ENCODE measurements around the gene TGFBR3L. TPM values are rescaled to one million over a fixed set of nuclear protein-coding genes. Genes with fewer than 3 reads are reported as not detected.

The TGFBR3L gene
- total and polyA plus RNA-seq, 2 of the 13 experiments (the other 11 are each of a cell fraction or from before 2014, with no cell fraction given) = 0.20 to 1.0 TPM

- Histone ChIP-seq H4K20me1 (ENCODE audit: insufficient read depth, low read length) (peaks cover 13% of the 10 kb centered on the region; the same call in 1 of the 2 replicates), H3K4me3 (replicated peaks in 1 of 3; ENCODE audit: insufficient read depth in 1 of 3, low read depth in 2 of 3, low read length in 3 of 3) (no peak overlapping the region), H3K9me3 (ENCODE audit: low read length) (no peaks in the 10 kb centered on the region), H3K4me1 (ENCODE audit: insufficient read depth, low read length) (peaks cover 21% of the 10 kb centered on the region), H3K36me3 (replicated peaks in 1 of 2; ENCODE audit: control insufficient read depth in 1 of 2, insufficient read depth in 2 of 2, low read length in 2 of 2) (peaks cover 4 to 28% of the 10 kb centered on the region in 2 experiments; a peak in 4 of 5 replicates), H3K4me2 (ENCODE audit: low read depth, low read length) (no peak overlapping the region), H3K27me3 (ENCODE audit: control insufficient read depth in 1 of 2, insufficient read depth in 2 of 2, low read length in 2 of 2) (no peaks in the 10 kb centered on the region; a peak in 1 of 5 replicates), H3K79me2 (ENCODE audit: insufficient read depth, low read length) (peaks cover 23% of the 10 kb centered on the region), H3K9ac (ENCODE audit: insufficient read depth, low read depth, low read length) (no peak overlapping the region), H2AFZ (ENCODE audit: low read length) (no peak overlapping the region), H3K27ac (ENCODE audit: extremely low read length, insufficient read depth, low read length) (no peak overlapping the region)
- ChIA-PET POLR2A (interaction anchor here (1.0 to 3.4 kb wide), 2 partner anchors 10 to 40 kb away, joined by 3 to 24 read pairs; partner anchors contain the start of gene SNAPC2), CTCF (ENCODE audit: low intra/inter-chr PET ratio, low total read pairs) (no interaction called here)
- FAIRE-seq = no peak
- no peak for TF ChIP-seq HNF1B (CRISPR knock-in tag; IDR thresholded peaks at IDR 0.05)
- peak; percentile 52 for TF ChIP-seq RBFOX2 (IDR thresholded peaks at IDR 0.05; ENCODE audit: low read depth, low read length)
- TF ChIP-seq CENPX (CRISPR knock-in tag; IDR thresholded peaks at IDR 0.05) = no peak
- TF ChIP-seq NFKBIZ (CRISPR knock-in tag; IDR thresholded peaks at IDR 0.05) = no peak
- no peak for TF ChIP-seq ZHX1 (CRISPR knock-in tag; IDR thresholded peaks at IDR 0.05; ENCODE audit: low read depth)
- no peak for TF ChIP-seq MNT (IDR thresholded peaks at IDR 0.05)
- TF ChIP-seq AGO2 (optimal IDR thresholded peaks at IDR 0.05; ENCODE audit: low read depth, low read length) = peak; percentile 57
- intact Hi-C loops (cut with micrococcal nuclease; ENCODE audit: unreplicated experiment) = no loop called here
- ATAC-seq = 0 out of 3 replicates have a peak, but pooled peaks have one; percentile 3
- no TSS peak for BruUV-seq (replicated peaks)
- in situ Hi-C loops (cut with HindIII; ENCODE audit: extremely low pct_ligation_motif_present, low pct_unique_long_range_greater_than_20kb) = no loop called here
- 98% methylated on average over 13 of the region's 19 CpGs for WGBS (ENCODE audit: low lambda C conversion rate)
- no peak for DNase-seq (ENCODE audit: low spot score)
Observed at GRCh38 chr19:7908742-7909461, 5.7 kb upstream of the TGFBR3L start.

Data from HepG2 (cell line).